Superior temporal gyrus (tissue), 1 donor: ENCODE measurements around the gene CAPNS2.
"Not testable (repeated sequence)": the region's sequence is repeated elsewhere in the genome, so short reads cannot be mapped to it uniquely, and the experiment has no call there.

Source experiments
- DNase-seq: peaks from one replicate; pipeline ENCODE4 v3.0.0-alpha.2; 2016; ENCODE audit errors: extremely low spot score

The CAPNS2 gene

DNA sequence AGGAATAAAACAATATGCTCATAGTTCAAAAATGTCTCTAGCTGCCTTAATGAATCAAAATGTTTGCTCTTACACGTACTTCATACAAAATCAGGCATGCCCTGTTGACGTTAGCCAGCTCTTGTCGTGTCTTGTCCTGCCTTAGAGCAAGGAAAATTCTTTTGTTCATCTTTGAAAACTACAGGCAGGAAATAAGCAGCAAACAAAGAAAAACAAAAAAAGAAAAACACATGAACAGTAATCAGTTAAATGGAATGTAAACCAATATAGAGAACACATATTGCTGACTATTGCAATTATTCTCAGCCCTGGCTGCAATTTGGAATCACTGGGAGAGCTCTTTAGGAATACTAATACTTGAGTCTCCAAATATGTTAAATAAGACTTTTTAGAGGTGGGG, 1.7 kb downstream of the CAPNS2 start:
- no peak for DNase-seq

DNA sequence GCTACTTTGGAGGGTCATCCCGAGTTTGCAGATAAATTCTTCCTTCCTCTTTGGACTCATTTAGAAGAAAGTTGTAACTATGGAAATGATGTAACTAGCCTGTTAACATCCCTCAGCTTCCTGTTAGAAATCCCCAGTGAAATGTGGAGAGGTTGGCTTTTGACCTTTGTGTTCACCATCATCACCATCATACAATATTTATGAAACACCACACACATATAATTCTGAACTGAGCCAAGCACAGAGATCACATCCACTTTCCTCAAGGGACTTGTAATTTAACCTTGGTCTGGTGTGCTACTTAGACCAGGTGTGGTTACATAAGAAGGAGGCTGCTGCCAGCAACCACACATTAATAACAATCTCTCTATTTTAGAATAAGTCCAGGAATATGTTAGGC, 2.5 kb downstream of the CAPNS2 start:
- no peak for DNase-seq

DNA sequence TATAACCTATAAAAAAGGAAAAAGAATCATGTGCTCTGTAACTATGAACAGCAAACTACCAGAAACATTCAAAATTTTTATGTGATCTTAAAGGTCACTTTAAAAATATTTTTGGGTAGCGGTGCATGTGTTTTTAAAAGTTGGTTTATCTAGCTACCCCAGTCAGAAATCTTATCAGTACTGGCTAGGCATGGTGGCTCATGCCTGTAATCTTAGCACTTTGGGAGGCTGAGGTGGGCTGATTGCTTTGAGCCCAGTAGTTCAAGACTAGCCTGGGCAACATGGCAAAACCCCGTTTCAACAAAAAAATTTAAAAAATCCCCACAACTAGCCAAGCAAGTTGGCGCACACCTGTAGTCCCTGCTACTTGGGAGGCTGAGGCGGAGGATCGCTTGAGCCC, 3.7 kb downstream of the CAPNS2 start:
- DNase-seq: no peak

DNA sequence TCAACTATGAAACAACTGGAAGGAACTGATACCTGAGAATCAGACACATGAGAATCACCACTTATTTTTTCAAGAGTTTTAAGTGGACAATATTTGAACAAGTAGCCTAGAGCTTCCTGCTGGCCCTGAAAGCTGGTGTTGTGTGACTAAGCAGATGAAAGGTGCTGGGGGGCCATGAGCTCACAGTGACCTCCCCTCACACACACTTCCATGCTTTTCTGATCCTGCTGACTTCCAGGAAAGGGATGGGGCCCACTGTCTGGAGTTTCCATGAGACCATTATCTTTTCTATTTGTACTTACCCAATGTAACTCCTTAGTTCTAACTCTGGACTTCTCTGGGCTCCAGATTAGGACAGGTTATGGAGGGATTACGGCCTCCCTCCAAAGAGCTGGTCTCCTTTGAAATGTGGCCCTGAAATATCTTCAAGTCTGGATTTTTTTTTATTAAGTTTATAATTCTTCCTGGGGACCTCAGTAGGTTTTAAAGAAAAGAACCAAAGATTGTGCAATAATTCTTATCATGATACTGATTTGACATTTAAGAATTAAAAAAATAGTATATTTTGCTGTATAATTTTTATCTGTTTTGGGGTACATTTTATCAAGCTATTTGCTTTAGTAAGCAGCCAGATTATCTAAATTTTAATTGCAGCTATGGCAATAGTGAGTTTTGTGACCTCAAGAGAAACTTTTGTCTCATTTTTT, 4.9 kb downstream of the CAPNS2 start:
- DNase-seq: no peak

DNA sequence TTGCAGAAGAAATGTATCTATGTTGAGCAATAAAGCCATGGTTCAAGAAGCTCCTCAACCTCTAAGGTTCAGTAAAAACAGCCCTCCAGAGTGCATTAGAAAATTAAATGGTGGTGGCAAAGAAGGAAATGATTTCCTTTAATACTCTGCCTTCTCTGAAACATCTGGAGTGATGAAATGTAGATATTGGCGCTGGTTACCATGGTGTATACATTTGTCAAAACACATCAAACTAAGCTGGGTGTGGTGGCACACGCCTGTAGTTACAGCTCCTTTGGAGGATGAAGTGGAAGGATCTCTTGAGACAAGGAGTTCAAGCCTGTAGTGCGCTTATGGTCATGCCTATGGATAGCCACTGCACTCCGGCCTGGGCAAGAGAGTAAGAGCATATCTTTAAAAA, 6.0 kb downstream of the CAPNS2 start:
- DNase-seq: no peak

DNA sequence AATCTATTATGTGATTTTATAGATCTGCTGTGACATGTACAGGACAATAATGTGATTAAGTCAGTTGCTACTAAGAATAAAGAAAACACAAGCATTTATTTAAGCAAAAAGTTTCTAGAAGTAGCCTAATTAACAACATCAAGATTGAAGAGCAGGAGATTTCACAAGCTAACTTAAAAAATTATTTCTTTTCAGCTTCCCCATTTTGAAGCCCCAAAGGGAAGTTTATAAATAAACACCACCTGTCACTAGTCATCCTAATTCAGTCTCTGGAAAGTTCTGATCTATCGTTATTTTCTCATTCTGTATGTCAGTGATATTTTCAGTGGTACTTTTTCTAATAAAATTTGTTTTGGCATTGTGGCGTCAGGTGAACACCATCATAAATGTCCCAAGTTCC, 8.3 kb downstream of the CAPNS2 start:
- DNase-seq: no peak

DNA sequence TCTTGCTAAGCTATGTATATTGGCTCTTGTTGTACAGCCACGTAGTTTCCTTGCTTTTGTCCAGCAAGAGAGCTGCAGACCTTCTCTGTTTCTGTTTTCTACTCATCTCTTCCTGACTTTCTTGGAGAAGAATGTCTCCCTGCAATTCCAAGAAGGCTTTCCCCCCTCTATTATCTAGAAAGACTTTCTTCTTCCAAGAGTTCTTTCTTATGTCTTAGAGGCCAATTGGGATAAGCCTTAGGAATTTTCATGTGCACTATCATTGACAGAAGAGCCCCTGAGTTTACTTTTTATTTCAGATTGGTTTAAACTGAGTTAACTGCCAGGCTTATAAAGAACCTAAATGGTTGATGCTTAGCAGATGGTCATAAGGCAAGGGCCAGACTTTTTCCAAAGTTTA, 9.0 kb downstream of the CAPNS2 start:
- no peak for DNase-seq

DNA sequence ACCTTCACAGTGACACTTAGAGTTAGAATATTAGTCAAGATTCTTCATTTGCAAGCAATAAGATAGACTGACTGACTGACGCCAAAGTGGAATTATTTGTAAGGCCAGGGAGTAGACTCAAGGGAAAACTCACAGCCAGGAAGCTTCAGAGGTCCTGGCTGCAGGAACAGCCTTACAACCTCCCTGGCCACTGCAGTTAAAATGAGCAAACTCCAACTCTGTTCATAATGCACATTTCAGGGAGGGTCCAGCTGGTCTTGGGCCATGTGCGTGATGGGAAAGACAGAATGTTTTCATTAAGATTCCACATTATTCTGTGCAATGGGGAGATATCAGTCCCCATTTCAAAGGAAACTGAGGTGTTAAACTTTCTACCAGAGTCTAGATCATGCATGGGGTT, 9.9 kb downstream of the CAPNS2 start:
- no peak for DNase-seq

DNA sequence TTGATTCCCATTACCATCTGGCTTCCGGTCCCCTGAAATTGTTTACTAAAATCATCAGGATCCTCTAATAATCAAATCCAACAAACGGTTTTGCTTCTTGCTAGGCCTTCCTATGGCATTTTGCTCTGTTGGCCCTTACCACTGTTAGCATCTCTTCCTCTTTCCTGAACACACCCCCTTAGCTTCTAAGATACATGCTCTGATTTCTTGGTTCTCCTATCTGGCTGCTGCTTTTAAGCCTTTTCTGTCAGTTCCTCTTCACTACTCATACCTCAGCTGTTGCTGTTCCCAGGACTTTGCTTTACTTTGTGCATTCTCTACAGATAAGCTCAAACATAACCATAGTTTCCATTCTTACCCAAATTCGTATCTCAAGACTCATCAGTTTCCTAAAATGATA, 11.4 kb downstream of the CAPNS2 start:
- DNase-seq: no peak

DNA sequence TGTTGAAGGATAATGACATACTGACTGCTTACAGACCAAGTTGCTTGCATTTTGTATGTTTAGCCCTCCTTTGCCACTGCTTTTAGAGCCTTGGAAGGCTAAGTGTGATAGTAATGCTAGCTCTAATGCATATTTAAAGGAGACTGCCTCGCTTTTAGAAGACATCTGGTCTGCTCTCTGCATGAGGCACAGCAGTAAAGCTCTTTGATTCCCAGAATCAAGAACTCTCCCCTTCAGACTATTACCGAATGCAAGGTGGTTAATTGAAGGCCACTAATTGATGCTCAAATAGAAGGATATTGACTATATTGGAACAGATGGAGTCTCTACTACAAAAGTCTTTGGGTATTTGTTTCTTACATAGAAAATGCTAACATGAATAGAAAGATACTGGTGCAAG, 19.1 kb downstream of the CAPNS2 start:
- DNase-seq: no peak

DNA sequence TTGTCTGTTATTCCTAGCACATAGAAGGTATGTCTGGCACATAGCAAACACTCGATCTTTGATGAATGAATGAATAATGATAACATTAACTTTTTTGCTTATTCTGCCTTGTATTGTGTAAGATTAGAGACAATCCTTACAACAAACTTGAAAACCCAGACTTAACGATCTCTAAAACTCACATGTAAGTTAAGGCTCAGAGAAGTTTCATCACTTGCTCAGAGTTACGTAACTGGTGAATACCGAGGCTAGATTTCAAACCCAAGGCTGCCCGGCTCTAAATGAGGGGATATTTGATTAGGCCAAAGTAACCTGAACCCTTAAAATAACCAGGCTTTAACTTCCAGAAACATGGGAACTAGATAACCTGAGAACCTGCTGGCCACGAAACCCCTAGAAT, 22.3 kb downstream of the CAPNS2 start:
- no peak for DNase-seq

DNA sequence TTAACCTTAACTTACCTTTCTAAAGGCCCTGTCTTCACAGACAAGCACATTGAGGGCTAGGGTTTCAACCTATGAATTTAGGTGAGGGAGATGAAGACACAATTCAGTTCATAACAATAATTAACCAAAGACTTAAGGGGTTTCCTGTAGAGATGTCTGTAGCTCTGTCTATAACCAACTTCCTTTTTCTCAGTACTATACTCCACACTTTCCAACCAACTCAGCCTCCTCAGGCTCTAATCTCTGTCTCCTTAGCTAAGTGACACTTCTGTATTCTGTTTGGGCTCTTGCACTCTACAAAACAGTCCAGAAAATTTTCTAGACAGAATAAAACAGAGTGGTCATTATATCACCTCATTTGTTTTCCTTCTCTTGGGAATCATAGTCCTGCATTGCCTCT, 25.8 kb downstream of the CAPNS2 start:
- no peak for DNase-seq

DNA sequence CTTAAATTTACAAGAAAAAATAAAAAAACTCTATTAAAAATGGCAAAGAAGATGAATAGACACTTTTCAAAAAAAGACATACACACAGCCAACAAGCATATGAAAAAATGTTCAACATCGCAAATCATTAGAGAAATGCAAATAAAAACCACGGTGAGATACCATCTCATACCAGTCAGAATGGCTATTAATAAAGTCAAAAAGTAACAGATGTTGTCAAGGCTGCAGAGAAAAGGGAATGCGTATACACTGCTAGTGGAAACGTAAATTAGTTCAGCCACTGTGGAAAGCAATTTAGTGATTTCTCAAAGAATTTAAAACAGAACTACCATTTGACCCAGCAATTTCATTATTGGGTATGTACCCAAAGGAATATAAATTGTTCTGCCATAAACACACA, 31.4 kb downstream of the CAPNS2 start:
- no peak for DNase-seq

DNA sequence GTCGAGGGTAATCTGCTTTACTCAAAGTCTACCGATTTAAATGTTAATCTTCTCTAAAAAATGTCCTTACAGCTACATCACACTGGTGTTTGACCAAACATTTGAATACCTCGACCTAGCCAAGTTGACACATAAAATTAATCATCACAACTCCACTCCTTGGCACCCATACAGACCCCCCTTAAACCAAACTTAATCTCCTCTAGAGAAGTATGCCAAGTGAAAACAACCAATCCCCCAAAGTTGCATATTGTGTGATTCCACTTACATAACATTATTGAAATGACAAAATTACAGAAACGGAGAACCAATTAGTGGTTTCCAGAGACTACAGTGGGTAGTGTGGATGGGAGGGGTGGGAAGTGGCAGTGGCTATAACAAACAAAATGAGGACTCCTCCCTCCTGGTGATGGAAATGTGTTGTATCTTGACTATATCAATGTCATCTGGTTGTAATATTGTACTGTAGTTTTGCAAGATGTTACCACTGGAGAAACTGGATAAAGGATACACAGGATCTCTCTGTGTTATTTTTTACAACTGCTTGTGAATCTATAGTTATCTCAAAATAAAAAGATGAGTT, 39.4 kb downstream of the CAPNS2 start:
- no peak for DNase-seq

DNA sequence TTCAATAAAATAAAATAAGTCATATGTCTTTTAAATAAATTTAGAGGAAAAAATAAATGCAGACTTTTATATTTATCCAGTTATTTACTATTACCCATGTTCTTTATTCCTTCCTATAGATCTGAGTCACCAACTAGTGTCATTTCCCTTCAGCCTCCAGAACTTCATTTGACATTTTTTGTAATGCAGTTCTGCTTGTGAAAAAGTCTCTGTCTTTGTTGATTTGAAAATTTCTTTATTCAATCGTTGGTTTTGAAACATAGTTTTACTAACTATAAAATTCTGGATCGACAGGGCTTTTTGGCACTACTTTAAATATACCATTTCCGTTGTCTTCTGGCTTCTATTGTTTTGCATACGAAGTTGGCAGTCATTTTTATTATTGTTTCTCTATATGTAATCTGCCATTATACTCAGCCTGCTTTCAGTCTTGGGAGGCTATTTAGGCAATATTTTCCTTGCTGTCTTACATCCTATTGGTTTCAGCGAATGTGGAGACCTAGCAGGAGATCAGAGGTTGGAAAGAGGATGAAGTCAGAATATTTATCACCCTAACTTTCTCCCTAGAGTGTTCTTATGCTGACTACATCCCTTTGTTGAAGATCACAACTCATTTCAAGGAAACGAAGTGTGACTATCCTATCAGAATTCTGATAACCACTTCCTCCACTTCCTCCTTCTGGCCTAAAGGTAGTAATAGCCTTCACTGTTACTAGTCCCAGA, 47.3 kb downstream of the CAPNS2 start:
- no peak for DNase-seq

DNA sequence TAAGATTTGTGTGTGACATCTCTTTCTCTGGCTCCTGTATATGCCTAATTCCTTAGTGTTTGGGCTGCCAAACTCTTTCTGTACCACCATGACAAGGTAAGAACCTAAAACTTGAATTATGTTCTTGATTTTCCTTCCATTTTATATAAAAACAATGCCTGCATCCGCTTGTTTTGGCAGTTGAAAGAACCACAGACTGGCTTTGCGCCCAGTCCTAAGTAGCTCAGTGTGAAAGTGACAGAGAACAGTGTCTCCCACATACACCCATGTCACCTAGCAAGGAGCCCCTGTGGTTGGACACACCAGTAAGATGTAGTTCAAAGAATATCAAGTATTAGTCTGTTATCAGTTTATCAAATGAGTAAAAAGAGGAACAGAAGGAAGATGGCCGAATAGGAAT, 48.6 kb downstream of the CAPNS2 start:
- no peak for DNase-seq

DNA sequence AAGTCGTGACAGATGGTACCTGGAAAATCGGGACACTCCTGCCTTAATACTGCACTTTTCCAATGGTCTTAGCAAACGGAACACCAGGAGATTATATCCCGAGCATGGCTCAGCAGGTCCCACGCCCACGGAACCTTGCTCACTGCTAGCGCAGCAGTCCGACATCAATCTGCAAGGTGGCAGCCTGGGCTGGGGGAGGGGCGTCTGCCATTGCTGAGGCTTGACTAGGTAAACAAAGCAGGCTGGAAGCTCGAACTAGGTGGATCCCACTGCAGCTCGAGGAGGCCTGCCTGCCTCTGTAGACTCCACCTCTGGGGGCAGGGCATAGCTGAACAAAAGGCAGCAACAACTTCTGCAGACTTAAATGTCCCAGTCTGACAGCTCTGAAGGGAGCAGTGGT, 49.2 kb downstream of the CAPNS2 start:
- not testable (repeated sequence) for DNase-seq
